ENCODE data around the gene LTF. TPM values are rescaled to one million over a fixed set of nuclear protein-coding genes. Genes with fewer than 3 reads are reported as not detected.
"Not testable (repeated sequence)": the region's sequence is repeated elsewhere in the genome, so short reads cannot be mapped to it uniquely, and the experiment has no call there.

Gene LTF
- total RNA-seq, 1 experiment from 2014 or later, result not detected

DNA sequence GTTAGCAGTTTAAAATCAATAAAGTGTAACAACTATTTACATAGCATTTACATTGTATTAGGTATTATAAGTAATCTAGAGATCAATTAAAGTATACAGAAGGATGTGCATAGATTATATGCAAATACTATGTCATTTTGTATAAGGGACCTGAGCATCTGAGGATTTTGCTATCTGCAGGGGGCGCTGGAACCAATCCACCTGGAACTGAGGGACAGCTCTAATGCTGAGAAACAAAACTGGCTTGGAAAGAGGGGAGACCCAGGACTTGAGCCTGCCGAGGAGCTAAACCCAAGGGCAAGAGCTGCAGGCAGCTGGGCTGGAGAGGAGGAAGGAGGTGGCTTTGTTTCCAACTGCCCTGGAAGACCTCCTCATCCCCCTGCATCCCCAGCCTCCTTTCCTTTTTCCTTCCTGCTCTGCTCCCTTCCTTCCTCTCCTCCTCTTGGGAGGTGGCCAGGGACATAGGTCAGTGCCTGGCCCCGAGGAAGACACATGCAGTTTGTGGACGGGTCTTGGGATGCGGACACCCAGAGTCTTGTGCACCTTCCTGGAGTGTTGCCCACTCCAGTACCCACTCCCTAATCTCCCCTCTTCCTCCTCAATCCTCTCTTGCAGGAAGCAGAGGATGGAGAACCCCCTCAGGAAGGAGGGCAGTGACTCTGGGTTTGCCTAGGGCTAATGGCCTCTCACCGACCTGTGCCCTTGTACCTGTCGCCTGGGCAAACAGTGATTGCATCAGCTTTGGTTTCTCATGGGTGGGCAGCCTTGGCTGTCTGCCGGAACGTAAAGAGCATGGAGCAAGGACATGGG lies 32.2 kb upstream of the LTF start:
- Histone ChIP-seq H3F3A (ENCODE audit: insufficient read depth, low read depth) (no peaks in the 10 kb centered on the region), H3K9me3 (ENCODE audit: insufficient read depth, low read depth) (no peaks in the 10 kb centered on the region), H3K4me2 (no peak overlapping the region), H3K79me2 (ENCODE audit: low read depth) (no peaks in the 10 kb centered on the region), H3K36me3 (ENCODE audit: low read depth) (no peaks in the 10 kb centered on the region), H3K27me3 (ENCODE audit: insufficient read depth, low read depth) (no peaks in the 10 kb centered on the region), H3K4me3 (no peak overlapping the region), H3K27ac (no peak overlapping the region), H3K4me1 (replicated peaks; ENCODE audit: insufficient read depth) (peaks cover 13% of the 10 kb centered on the region), H4K20me1 (ENCODE audit: insufficient read depth) (no peaks in the 10 kb centered on the region), H2AFZ (no peak overlapping the region), H3K9me2 (ENCODE audit: insufficient read depth) (no peaks in the 10 kb centered on the region)
- POLR2A ChIA-PET (ENCODE audit: unreplicated experiment), result no interaction called here
- TF ChIP-seq, protein P1, sequence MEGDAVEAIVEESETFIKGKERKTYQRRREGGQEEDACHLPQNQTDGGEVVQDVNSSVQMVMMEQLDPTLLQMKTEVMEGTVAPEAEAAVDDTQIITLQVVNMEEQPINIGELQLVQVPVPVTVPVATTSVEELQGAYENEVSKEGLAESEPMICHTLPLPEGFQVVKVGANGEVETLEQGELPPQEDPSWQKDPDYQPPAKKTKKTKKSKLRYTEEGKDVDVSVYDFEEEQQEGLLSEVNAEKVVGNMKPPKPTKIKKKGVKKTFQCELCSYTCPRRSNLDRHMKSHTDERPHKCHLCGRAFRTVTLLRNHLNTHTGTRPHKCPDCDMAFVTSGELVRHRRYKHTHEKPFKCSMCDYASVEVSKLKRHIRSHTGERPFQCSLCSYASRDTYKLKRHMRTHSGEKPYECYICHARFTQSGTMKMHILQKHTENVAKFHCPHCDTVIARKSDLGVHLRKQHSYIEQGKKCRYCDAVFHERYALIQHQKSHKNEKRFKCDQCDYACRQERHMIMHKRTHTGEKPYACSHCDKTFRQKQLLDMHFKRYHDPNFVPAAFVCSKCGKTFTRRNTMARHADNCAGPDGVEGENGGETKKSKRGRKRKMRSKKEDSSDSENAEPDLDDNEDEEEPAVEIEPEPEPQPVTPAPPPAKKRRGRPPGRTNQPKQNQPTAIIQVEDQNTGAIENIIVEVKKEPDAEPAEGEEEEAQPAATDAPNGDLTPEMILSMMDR (conservative IDR thresholded peaks at IDR 0.05), result peak; percentile 49; the same call in 1 of the 2 replicates
- no peak for TF ChIP-seq EZH2 (IDR thresholded peaks at IDR 0.05; ENCODE audit: low read depth)
- intact Hi-C loops (cut with micrococcal nuclease; ENCODE audit: unreplicated experiment), result no loop called here
- DNase-seq, result no peak
- CTCF ChIA-PET, result interaction anchor here (1.6 kb wide), 1 partner anchor 8 kb away, joined by 3 read pairs; no protein-coding TSS in a partner anchor
- BruUV-seq (replicated peaks), result no TSS peak

DNA sequence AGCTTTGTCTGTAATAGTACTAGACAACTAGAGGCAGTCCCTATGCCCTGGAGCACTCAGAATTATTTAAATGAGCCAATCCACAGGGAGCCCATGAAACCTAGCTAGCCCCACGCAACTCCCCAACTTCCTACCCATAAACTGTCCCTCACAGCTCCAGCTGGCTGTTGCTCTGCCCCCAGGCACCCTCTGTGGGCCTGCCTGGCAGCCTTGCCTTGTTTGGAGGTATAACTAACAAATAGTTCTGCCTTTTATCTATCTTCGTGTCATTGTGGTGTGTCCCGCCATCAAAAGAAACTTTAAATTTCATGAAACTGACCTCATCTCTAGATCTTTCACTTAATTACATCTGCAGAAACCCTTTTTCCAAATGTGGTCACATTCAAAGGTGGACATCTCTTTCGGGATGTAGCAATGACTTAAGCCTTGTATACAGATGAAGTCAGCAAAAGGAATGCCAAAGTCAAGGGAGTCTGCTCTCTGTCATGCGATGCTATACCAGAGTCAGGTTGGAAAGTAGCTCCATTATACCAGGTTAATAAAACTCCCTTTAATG lies 31.3 kb upstream of the LTF start:
- Histone ChIP-seq H3K4me1 (replicated peaks; ENCODE audit: insufficient read depth) (peaks cover 13% of the 10 kb centered on the region), H3K27me3 (ENCODE audit: insufficient read depth, low read depth) (no peaks in the 10 kb centered on the region), H3K36me3 (ENCODE audit: low read depth) (no peaks in the 10 kb centered on the region), H3K79me2 (ENCODE audit: low read depth) (no peaks in the 10 kb centered on the region), H3K27ac (peak overlapping the region; percentile 24; the same call in 1 of the 2 replicates), H3K9me3 (ENCODE audit: insufficient read depth, low read depth) (no peaks in the 10 kb centered on the region), H4K20me1 (ENCODE audit: insufficient read depth) (no peaks in the 10 kb centered on the region), H3K4me2 (no peak overlapping the region), H3K4me3 (no peak overlapping the region), H3F3A (ENCODE audit: insufficient read depth, low read depth) (no peaks in the 10 kb centered on the region), H2AFZ (no peak overlapping the region), H3K9me2 (ENCODE audit: insufficient read depth) (no peaks in the 10 kb centered on the region)
- intact Hi-C loops (cut with micrococcal nuclease; ENCODE audit: unreplicated experiment), result no loop called here
- CTCF ChIA-PET, result interaction anchor here (0.9 to 1.6 kb wide), 2 partner anchors 7 to 13 kb away, joined by 3 to 4 read pairs; no protein-coding TSS in a partner anchor
- DNase-seq, result peak in 1 of 2 experiments; percentile 74
- POLR2A ChIA-PET (ENCODE audit: unreplicated experiment), result no interaction called here
- BruUV-seq (replicated peaks), result no TSS peak
- TF ChIP-seq, protein P1 (conservative IDR thresholded peaks at IDR 0.05), result no peak
- no peak for TF ChIP-seq EZH2 (IDR thresholded peaks at IDR 0.05; ENCODE audit: low read depth)

DNA sequence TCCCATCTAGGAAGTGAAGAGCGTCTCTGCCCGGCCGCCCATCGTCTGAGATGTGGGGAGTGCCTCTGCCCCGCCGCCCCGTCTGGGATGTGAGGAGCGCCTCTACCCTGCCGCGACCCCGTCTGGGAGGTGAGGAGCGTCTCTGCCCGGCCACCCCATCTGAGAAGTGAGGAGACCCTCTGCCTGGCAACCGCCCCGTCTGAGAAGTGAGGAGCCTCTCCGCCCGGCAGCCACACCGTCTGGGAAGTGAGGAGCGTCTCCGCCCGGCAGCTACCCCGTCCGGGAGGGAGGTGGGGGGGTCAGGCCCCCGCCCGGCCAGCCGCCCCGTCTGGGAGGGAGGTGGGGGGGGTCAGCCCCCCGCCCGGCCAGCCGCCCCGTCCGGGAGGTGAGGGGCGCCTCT lies 29.8 kb upstream of the LTF start:
- H3F3A ChIP-seq (ENCODE audit: insufficient read depth, low read depth); H4K20me1 ChIP-seq (ENCODE audit: insufficient read depth); H3K27me3 ChIP-seq (ENCODE audit: insufficient read depth, low read depth); H3K79me2 ChIP-seq (ENCODE audit: low read depth); H3K27ac ChIP-seq; H3K9me3 ChIP-seq (ENCODE audit: insufficient read depth, low read depth); H3K4me2 ChIP-seq; H3K9me2 ChIP-seq (ENCODE audit: insufficient read depth); POLR2A ChIA-PET (ENCODE audit: unreplicated experiment); DNase-seq; H3K36me3 ChIP-seq (ENCODE audit: low read depth); intact Hi-C loops (cut with micrococcal nuclease; ENCODE audit: unreplicated experiment); BruUV-seq (replicated peaks); H2AFZ ChIP-seq; H3K4me3 ChIP-seq; CTCF ChIA-PET: not testable (repeated sequence)
- H3K4me1 ChIP-seq (replicated peaks; ENCODE audit: insufficient read depth), result peaks cover 13% of the 10 kb centered on the region
